HAP-1 (cell line): ENCODE measurements around the gene CEL.

Source experiments
- DNase-seq, 2 experiments: peaks; one replicate each; pipeline ENCODE4 v3.0.0-alpha.2; 2016 to 2020; ENCODE audit warnings: low spot score in 2 of 2
- H3K27me3 ChIP-seq: fragments of 250-450 bp; sonication (Bioruptor Pico); 2 replicates; pipeline ENCODE4 v1.5.1; 2020; ENCODE audit warnings: low read depth, mild to moderate bottlenecking, moderate library complexity
- H3K36me3 ChIP-seq: fragments of 250-450 bp; sonication (Bioruptor Pico); replicated peaks from 2 replicates; pipeline ENCODE4 v1.5.1; 2020; ENCODE audit warnings: mild to moderate bottlenecking
- H3K4me1 ChIP-seq: fragments of 250-450 bp; sonication (Bioruptor Pico); 2 replicates; pipeline ENCODE4 v1.5.1; 2020; ENCODE audit warnings: mild to moderate bottlenecking
- H3K4me3 ChIP-seq: fragments of 250-450 bp; sonication (Bioruptor Pico); 2 replicates; pipeline ENCODE4 v1.5.1; 2020; ENCODE audit warnings: mild to moderate bottlenecking, moderate library complexity
- H3K9me3 ChIP-seq: fragments of 250-450 bp; sonication (Bioruptor Pico); 2 replicates; pipeline ENCODE4 v1.5.1; 2020; ENCODE audit warnings: mild to moderate bottlenecking, moderate library complexity
- in situ Hi-C: fragments of 300-500 bp; cut with MboI; formaldehyde crosslinking; loops from 3 replicates; pipeline ENCODE4 v1.14.3; 2020; ENCODE audit warnings: low sequenced_read_pairs, inconsistent platforms, mixed read lengths

The CEL gene

GRCh38 chr9:133112663-133113026 is 50.9 kb downstream of the CEL start:
- no peak overlapping the region for H3K4me3 ChIP-seq
- no peaks in the 10 kb centered on the region for H3K9me3 ChIP-seq
- no peak for DNase-seq
- peaks cover 26% of the 10 kb centered on the region for H3K36me3 ChIP-seq
- H3K27me3 ChIP-seq: no peaks in the 10 kb centered on the region
- in situ Hi-C loops: no loop called here
- no peaks in the 10 kb centered on the region; the same call in 1 of the 2 replicates for H3K4me1 ChIP-seq

- no peaks in the 10 kb centered on the region for H3K27me3 ChIP-seq
- in situ Hi-C loops: no loop called here
- no peak overlapping the region for H3K4me3 ChIP-seq
- H3K9me3 ChIP-seq: no peaks in the 10 kb centered on the region
- peaks cover 21% of the 10 kb centered on the region for H3K36me3 ChIP-seq
- no peak for DNase-seq
- no peaks in the 10 kb centered on the region; the same call in 1 of the 2 replicates for H3K4me1 ChIP-seq
Measured at GRCh38 chr9:133113163-133113948, 51.6 kb downstream of the CEL start.

DNA sequence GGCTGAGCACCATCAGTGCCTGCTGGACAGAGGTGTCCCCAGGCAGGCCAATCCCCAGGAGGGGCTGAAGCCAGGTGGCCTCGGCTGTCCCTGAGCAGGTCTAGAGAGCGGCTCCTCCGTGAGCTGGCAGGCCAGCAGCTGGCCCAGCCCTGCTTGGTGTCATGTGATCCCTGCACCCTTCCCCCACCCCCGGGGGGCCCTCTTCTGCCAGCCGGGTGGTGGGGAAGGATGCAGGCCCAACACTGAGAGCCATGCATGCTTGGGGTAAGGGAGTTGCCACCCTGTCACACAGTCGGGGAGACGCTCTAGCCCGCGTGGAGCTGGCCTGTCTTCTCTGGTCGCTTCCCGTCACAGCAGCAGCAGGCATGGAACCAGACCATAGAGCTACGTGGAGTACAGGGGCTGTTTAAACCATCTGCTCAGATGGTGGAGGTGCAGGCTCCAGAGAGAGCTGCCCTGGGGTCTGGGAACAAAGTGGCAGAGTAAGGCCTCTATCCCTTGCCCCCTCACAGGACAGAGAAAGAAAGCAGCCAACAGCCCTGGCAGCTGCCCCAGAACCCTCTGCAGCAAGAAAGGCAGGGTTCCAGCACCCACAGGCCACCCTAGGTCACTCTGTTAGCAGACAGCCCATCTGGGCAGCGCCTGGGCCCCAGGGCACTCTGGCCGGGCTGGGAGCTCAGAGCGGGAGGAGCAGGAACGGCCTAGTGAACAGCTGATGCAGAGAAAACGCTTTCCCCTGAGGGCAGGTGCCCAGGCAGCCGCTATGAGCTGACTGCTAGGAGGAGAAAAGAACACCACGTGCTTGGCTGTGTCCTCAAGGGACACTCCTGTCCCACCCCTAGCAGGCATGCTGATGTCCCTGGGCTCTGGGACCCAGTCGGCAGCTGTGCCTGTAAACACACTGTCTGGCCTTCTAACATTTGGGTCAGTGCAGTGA is 52.4 kb downstream of the CEL start:
- no peak overlapping the region for H3K4me3 ChIP-seq
- no peaks in the 10 kb centered on the region for H3K9me3 ChIP-seq
- H3K27me3 ChIP-seq: no peaks in the 10 kb centered on the region
- in situ Hi-C loops: no loop called here
- H3K4me1 ChIP-seq: no peaks in the 10 kb centered on the region; the same call in 1 of the 2 replicates
- peak; percentile 17 to 59 for DNase-seq
- peaks cover 15% of the 10 kb centered on the region; the same call in 1 of the 2 replicates for H3K36me3 ChIP-seq

DNA sequence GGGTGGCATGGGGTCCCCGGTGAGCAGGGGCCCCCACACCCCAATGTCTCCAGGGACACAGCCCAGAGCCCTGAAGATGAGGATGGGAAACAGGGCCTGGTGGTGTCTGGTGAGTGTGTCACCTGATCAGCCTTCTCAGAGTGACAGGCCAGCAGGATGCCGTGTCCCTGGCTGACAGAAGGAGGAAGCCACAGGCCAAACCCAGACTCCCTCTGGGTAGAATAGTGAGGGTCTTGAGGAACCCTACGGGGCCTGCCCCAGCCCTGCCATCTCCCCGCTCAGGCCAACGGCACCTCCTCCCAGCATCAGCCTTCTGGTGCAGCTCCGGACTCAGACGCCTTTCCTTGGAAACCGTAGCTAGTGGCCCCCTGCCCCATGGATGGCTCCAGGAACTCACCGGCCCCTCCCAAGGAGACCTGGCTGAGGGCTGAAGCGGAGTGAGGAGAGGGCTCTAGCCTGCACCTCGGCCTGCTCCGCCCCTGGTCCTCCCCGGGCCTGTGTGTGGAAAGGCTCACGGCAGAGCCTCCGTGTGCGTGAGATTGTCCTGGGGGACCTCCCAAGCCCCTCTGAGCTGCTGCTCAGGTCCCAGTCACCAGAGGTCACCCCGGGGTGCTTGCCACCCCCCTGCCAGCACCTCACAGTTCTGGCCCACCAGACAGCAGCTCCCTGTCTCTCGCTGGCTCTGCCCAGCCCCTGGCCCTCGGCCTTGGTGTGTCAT is 53.3 kb downstream of the CEL start:
- no peak overlapping the region for H3K4me3 ChIP-seq
- H3K9me3 ChIP-seq: no peaks in the 10 kb centered on the region
- H3K27me3 ChIP-seq: no peaks in the 10 kb centered on the region
- no peaks in the 10 kb centered on the region; the same call in 1 of the 2 replicates for H3K4me1 ChIP-seq
- peaks cover 12% of the 10 kb centered on the region; the same call in 1 of the 2 replicates for H3K36me3 ChIP-seq
- in situ Hi-C loops: no loop called here
- DNase-seq: no peak

DNA sequence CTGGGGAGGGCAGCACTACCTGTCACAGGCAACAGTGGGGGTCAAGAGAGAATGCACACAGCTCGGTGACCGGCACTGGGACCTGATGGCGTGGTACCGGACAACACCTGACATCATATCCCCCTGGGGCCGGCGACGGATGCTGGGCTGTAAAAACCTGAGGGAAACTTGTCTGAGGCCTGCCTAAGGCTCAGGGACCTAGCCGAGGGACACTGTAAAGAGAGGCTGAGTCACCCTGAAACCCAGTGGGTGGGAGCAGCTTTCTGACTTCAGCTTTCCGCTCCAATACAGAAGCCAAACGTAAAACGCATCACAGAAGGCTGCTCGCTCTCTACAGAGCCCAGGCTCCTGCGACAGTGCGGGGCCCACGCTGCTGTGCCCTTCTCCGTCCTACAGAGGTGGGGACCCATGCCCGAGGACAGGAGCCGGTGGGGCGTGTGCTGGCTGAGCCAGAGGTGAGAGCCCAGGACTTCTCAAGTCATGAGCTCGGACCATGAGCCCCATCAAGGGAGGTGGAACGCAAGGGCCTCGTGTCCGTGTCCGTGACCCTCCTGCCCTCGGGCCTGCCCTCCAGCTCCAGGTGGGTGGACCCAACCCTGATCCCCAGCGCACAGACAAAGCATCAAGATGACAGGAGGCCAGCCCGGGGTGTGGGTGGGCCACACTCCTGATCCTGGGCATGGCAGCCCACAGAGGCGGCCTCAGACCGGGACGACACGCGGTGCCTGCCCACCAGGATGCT is 54.0 kb downstream of the CEL start:
- no peak for DNase-seq

GRCh38 chr9:133116346-133117231 is 54.8 kb downstream of the CEL start:
- H3K4me1 ChIP-seq: no peaks in the 10 kb centered on the region; the same call in 1 of the 2 replicates
- H3K9me3 ChIP-seq: no peaks in the 10 kb centered on the region
- H3K4me3 ChIP-seq: no peak overlapping the region
- DNase-seq: no peak
- H3K36me3 ChIP-seq: 0 out of 2 replicates have a peak, but pooled peaks cover 4% of the 10 kb centered on the region
- no peaks in the 10 kb centered on the region for H3K27me3 ChIP-seq
- in situ Hi-C loops: no loop called here

More for the DNA sequence above, 54.0 kb downstream of the CEL start:
- in situ Hi-C loops: no loop called here
- H3K27me3 ChIP-seq: no peaks in the 10 kb centered on the region
- no peaks in the 10 kb centered on the region for H3K9me3 ChIP-seq
- no peaks in the 10 kb centered on the region; the same call in 1 of the 2 replicates for H3K4me1 ChIP-seq
- no peak overlapping the region for H3K4me3 ChIP-seq
- peaks cover 5% of the 10 kb centered on the region; the same call in 1 of the 2 replicates for H3K36me3 ChIP-seq

- H3K27me3 ChIP-seq: no peaks in the 10 kb centered on the region
- in situ Hi-C loops: no loop called here
- H3K9me3 ChIP-seq: no peaks in the 10 kb centered on the region
- no peak for DNase-seq
- H3K4me3 ChIP-seq: no peak overlapping the region
- H3K4me1 ChIP-seq: no peaks in the 10 kb centered on the region; the same call in 1 of the 2 replicates
- H3K36me3 ChIP-seq: no peaks in the 10 kb centered on the region
Measured at GRCh38 chr9:133117271-133118178, 55.7 kb downstream of the CEL start.

- H3K27me3 ChIP-seq: no peaks in the 10 kb centered on the region
- H3K36me3 ChIP-seq: no peaks in the 10 kb centered on the region
- no peak for DNase-seq
- no peaks in the 10 kb centered on the region; the same call in 1 of the 2 replicates for H3K4me1 ChIP-seq
- H3K9me3 ChIP-seq: no peaks in the 10 kb centered on the region
- no peak overlapping the region for H3K4me3 ChIP-seq
- in situ Hi-C loops: no loop called here
Measured at GRCh38 chr9:133118179-133118520, 56.4 kb downstream of the CEL start.

DNA sequence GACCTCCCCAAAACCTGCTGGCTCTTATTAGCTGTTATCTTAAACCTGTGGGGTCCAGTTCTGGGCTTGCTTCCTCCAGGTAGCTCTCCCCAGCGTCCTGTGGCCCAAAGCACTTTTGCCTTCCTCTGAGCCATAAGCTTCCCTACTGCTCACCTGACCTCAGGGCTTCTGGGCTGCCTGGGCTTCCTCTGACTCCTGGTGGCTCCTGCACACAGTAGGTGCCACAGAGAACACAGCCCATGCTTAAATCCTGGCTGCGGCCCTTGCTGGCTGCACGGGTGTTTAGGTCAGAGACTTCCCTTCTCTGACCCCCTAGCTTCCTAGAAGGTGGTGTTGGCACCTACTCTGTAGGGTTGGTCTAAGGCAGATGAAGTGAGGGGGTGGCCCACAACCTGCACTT is 56.8 kb downstream of the CEL start:
- Histone ChIP-seq H3K27me3 (no peaks in the 10 kb centered on the region), H3K4me1 (no peaks in the 10 kb centered on the region; the same call in 1 of the 2 replicates), H3K4me3 (no peak overlapping the region), H3K9me3 (no peaks in the 10 kb centered on the region), H3K36me3 (no peaks in the 10 kb centered on the region)
- no peak for DNase-seq
- in situ Hi-C loops: no loop called here

DNA sequence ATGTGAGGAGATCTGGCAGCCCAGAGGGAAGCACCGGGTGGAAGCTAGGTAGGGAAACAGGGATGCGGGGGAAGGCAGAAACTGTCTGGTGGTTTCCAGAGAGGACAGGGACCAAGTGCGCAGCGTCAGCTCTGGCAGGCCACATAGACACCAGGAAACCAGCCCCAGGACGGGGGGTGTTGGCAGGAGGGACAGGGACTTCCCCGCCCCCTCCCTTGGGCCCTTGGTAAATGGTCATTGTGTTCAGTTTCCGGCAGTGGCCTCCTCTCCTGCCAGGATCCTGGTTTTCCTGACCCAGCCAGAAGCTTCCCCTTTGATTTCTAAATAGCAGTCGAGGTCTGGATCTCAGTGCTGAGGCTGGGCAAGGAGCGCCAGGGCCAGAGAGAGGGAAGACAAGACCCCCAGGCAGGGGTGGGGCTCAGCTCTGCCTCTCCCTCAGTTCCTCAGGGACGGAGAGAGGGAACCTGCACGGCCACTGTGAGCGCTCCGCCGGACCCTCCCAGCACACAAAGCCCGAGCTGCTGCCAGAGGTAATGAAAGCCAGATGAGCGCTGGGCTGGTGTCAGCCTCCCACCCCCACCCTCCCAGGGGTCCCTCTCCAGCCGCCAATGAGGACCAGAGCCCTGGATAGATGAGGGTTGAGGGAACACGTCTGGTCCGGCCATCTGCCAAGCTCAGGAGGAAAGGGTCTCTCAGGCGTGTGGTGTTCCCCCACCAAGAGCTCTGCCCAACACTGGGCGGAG is 57.5 kb downstream of the CEL start:
- Histone ChIP-seq H3K4me3 (no peak overlapping the region), H3K36me3 (no peaks in the 10 kb centered on the region), H3K4me1 (no peaks in the 10 kb centered on the region; the same call in 1 of the 2 replicates), H3K9me3 (no peaks in the 10 kb centered on the region), H3K27me3 (no peaks in the 10 kb centered on the region)
- no peak for DNase-seq
- in situ Hi-C loops: no loop called here

- in situ Hi-C loops: no loop called here
- peak overlapping the region; percentile 44 for H3K4me3 ChIP-seq
- no peak for DNase-seq
Measured at GRCh38 chr9:133119846-133120500, 58.2 kb downstream of the CEL start.

More at GRCh38 chr9:133119846-133120500, 58.2 kb downstream of the CEL start:
- H3K4me1 ChIP-seq: no peaks in the 10 kb centered on the region
- H3K27me3 ChIP-seq: no peaks in the 10 kb centered on the region
- H3K9me3 ChIP-seq: no peaks in the 10 kb centered on the region
- no peaks in the 10 kb centered on the region; the same call in 1 of the 2 replicates for H3K36me3 ChIP-seq
